GM18502 (cell line): ENCODE results near the gene PRKN.
"Not testable (repeated sequence)": the region's sequence is repeated elsewhere in the genome, so short reads cannot be mapped to it uniquely, and the experiment has no call there.

Experiments
- ATAC-seq: cut with Tn5 transposase; IDR thresholded peaks from one replicate; pipeline ENCODE4 v1.9.1; 2021; ENCODE audit warnings: mild to moderate bottlenecking; ENCODE audit not compliant: unreplicated experiment, poor library complexity

PRKN gene

GRCh38 chr6:161844804-161845203 lies 882.8 kb downstream of the PRKN start:
- no peak for ATAC-seq

- ATAC-seq, result no peak
Measured at GRCh38 chr6:161843066-161843465, 884.5 kb downstream of the PRKN start.

- ATAC-seq, result no peak
Measured at GRCh38 chr6:161840380-161840779, 887.2 kb downstream of the PRKN start.

GRCh38 chr6:161838306-161839035 lies 889.1 kb downstream of the PRKN start:
- ATAC-seq, result no peak

GRCh38 chr6:161837854-161838253 lies 889.7 kb downstream of the PRKN start:
- no peak for ATAC-seq

- ATAC-seq, result no peak
Measured at GRCh38 chr6:161837449-161837735, 890.2 kb downstream of the PRKN start.

- no peak for ATAC-seq
Measured at GRCh38 chr6:161836643-161837448, 890.7 kb downstream of the PRKN start.

GRCh38 chr6:161835500-161836215 lies 891.9 kb downstream of the PRKN start:
- no peak for ATAC-seq

GRCh38 chr6:161834426-161834825 lies 893.1 kb downstream of the PRKN start:
- ATAC-seq, result no peak

- ATAC-seq, result no peak
Measured at GRCh38 chr6:161833099-161833860, 894.3 kb downstream of the PRKN start.

- no peak for ATAC-seq
Measured at GRCh38 chr6:161832622-161833021, 894.9 kb downstream of the PRKN start.

- no peak for ATAC-seq
Measured at GRCh38 chr6:161830866-161831616, 896.5 kb downstream of the PRKN start.

GRCh38 chr6:161829291-161829729 lies 898.3 kb downstream of the PRKN start:
- no peak for ATAC-seq

- ATAC-seq, result no peak
Measured at GRCh38 chr6:161828355-161828754, 899.2 kb downstream of the PRKN start.

GRCh38 chr6:161826512-161826911 lies 901.1 kb downstream of the PRKN start:
- ATAC-seq, result no peak

- ATAC-seq, result not testable (repeated sequence)
Measured at GRCh38 chr6:161822204-161822603, 905.4 kb downstream of the PRKN start.

GRCh38 chr6:161817881-161818280 lies 909.7 kb downstream of the PRKN start:
- ATAC-seq, result no peak

- no peak for ATAC-seq
Measured at GRCh38 chr6:161815965-161816364, 911.6 kb downstream of the PRKN start.

GRCh38 chr6:161813156-161813555 lies 914.4 kb downstream of the PRKN start:
- no peak for ATAC-seq

- ATAC-seq, result no peak
Measured at GRCh38 chr6:161809971-161810370, 917.6 kb downstream of the PRKN start.
